PC-3 (cell line): Measurements from ENCODE around the gene PHEX.

Source experiments
- CTCF ChIP-seq: fragments of 300-600 bp; sonication (generic); conservative IDR thresholded peaks from 2 replicates; pipeline ENCODE4 v1.5.1; 2017; ENCODE audit warnings: antibody characterized with exemption, low read depth, mild to moderate bottlenecking, low read length
- EZH2 ChIP-seq: fragments of 300-600 bp; sonication (generic); IDR thresholded peaks from one replicate; pipeline ENCODE4 v1.6.1; 2017; ENCODE audit warnings: antibody characterized with exemption, mild to moderate bottlenecking, low read length; ENCODE audit not compliant: unreplicated experiment

GRCh38 chrX:21991504-21991903 lies 40.6 kb upstream of the PHEX start:
- no peak for TF ChIP-seq CTCF
- no peak for TF ChIP-seq EZH2
